SK-N-SH (cell line): ENCODE results near the gene EDIL3. TPM values are rescaled to one million over a fixed set of nuclear protein-coding genes. Genes with fewer than 3 reads are reported as not detected.

ENCODE experiments used
- CTCF ChIA-PET: fragments of 300-600, 350-600 bp; formaldehyde crosslinking; extraction: SDS; loops from one replicate; lab custom pipeline; 2021; lab: Yijun Ruan, JAX
- POLR2A ChIA-PET: fragments of 350-600 bp; sonication (Branson Sonifier 250); formaldehyde crosslinking; extraction: SDS; loops from one replicate; lab custom pipeline; 2020; ENCODE audit warnings: antibody characterized with exemption, inconsistent platforms; lab: Yijun Ruan, JAX
- DNase-seq: peaks from one replicate; pipeline ENCODE4 v3.0.0; 2012
- H2AFZ ChIP-seq: fragments of 200-600 bp; sonication (generic); 2 replicates; pipeline ENCODE4 v1.8.1; 2016; ENCODE audit warnings: antibody characterized with exemption, mild to moderate bottlenecking, low read depth
- H3F3A ChIP-seq: fragments of 200-600 bp; sonication (generic); replicated peaks from 2 replicates; pipeline ENCODE3; 2016; ENCODE audit warnings: antibody characterized with exemption, mild to moderate bottlenecking; ENCODE audit not compliant: insufficient read depth
- H3K27ac ChIP-seq, 2 experiments: fragments of 200-500 bp in 1 of 2; fragments of 200-600 bp in 1 of 2; sonication (Bioruptor generic) in 1 of 2; sonication (generic), shearing (Covaris generic) in 1 of 2; 2 replicates each; pipeline versions ENCODE4 v1.5.1 to v1.6.1; 2014 to 2016; ENCODE audit warnings: low read depth in 2 of 2, inconsistent platforms in 1 of 2, low read length in 1 of 2, mild to moderate bottlenecking in 1 of 2, mixed read lengths in 1 of 2
- H3K27me3 ChIP-seq: fragments of 200-600 bp; sonication (generic), shearing (Covaris generic); 2 replicates; pipeline ENCODE4 v1.6.1; 2016; ENCODE audit warnings: mixed run types; ENCODE audit not compliant: insufficient read depth
- H3K36me3 ChIP-seq, 2 experiments: fragments of 200-500 bp in 1 of 2; fragments of 200-600 bp in 1 of 2; sonication (Bioruptor generic) in 1 of 2; sonication (generic) in 1 of 2; replicated peaks in 1 of 2; 2 replicates each; pipeline versions ENCODE3 to v1.5.1; 2014 to 2016; ENCODE audit warnings: low read length in 1 of 2, mild to moderate bottlenecking in 1 of 2; ENCODE audit not compliant: insufficient read depth in 2 of 2, control insufficient read depth in 1 of 2
- H3K4me1 ChIP-seq, 2 experiments: fragments of 200-500 bp in 1 of 2; fragments of 200-600 bp in 1 of 2; sonication (Bioruptor generic) in 1 of 2; sonication (generic), shearing (Covaris generic) in 1 of 2; 2 replicates each; pipeline versions ENCODE4 v1.5.1 to v1.6.1; 2014 to 2016; ENCODE audit warnings: low read depth in 1 of 2, low read length in 1 of 2, mixed run types in 1 of 2; ENCODE audit not compliant: insufficient read depth in 2 of 2, control insufficient read depth in 1 of 2
- H3K4me2 ChIP-seq: fragments of 200-600 bp; sonication (generic), shearing (Covaris generic); 2 replicates; pipeline ENCODE4 v1.6.1; 2017; ENCODE audit warnings: mixed run types
- H3K4me3 ChIP-seq, 2 experiments: fragments of 200-500 bp in 1 of 2; fragments of 200-600 bp in 1 of 2; sonication (Bioruptor generic) in 1 of 2; sonication (generic), shearing (Covaris generic) in 1 of 2; 2 replicates each; pipeline versions ENCODE4 v1.5.1 to v1.8.1; 2014 to 2016; ENCODE audit warnings: low read depth in 2 of 2, inconsistent platforms in 1 of 2, low read length in 1 of 2, mild to moderate bottlenecking in 1 of 2, mixed read lengths in 1 of 2, moderate library complexity in 1 of 2
- H3K79me2 ChIP-seq: fragments of 200-600 bp; sonication (generic); 2 replicates; pipeline ENCODE4 v1.8.1; 2017; ENCODE audit warnings: mild to moderate bottlenecking; ENCODE audit not compliant: insufficient read depth
- H3K9ac ChIP-seq: fragments of 200-600 bp; sonication (generic); 2 replicates; pipeline ENCODE4 v1.6.1; 2017; ENCODE audit warnings: mixed run types
- H3K9me2 ChIP-seq: fragments of 200-600 bp; sonication (generic); 2 replicates; pipeline ENCODE4 v1.6.1; 2017; ENCODE audit warnings: mixed run types
- H3K9me3 ChIP-seq: fragments of 200-600 bp; sonication (generic); 2 replicates; pipeline ENCODE4 v1.6.1; 2017; ENCODE audit warnings: mixed run types, mild to moderate bottlenecking, moderate library complexity
- H4K20me1 ChIP-seq: fragments of 200-600 bp; sonication (generic); 2 replicates; pipeline ENCODE4 v1.6.1; 2017; ENCODE audit warnings: mild to moderate bottlenecking, mixed run types; ENCODE audit not compliant: insufficient read depth
- CHD2 ChIP-seq: fragments of 150-350 bp; IDR thresholded peaks from 2 replicates; pipeline ENCODE4 v1.6.1; 2018; ENCODE audit warnings: low read length; ENCODE audit not compliant: partially characterized antibody
- FOXJ3 ChIP-seq: sonication (generic); formaldehyde crosslinking; IDR thresholded peaks from 2 replicates; pipeline ENCODE4 v1.5.1; 2020; ENCODE audit warnings: mild to moderate bottlenecking, missing genetic modification reagents
- FOXM1 ChIP-seq: IDR thresholded peaks from 2 replicates; pipeline ENCODE4 v1.4.0; 2012; ENCODE audit warnings: low read depth, mild to moderate bottlenecking
- GABPA ChIP-seq: IDR thresholded peaks from 2 replicates; pipeline ENCODE4 v1.4.0; 2012; ENCODE audit warnings: low read depth, mild to moderate bottlenecking
- JUND ChIP-seq: IDR thresholded peaks from 2 replicates; pipeline ENCODE4 v1.4.0; 2012
- MAX ChIP-seq: IDR thresholded peaks from 2 replicates; pipeline ENCODE4 v1.4.0; 2012; ENCODE audit warnings: low read depth
- NRF1 ChIP-seq: IDR thresholded peaks from 2 replicates; pipeline ENCODE4 v1.6.1; 2012; ENCODE audit warnings: low read depth, mild to moderate bottlenecking, low read length
- RAD21 ChIP-seq: IDR thresholded peaks from 2 replicates; pipeline ENCODE4 v1.6.1; 2012; ENCODE audit warnings: mild to moderate bottlenecking, low read length
- SMC3 ChIP-seq: IDR thresholded peaks from 2 replicates; pipeline ENCODE4 v1.6.1; 2012; ENCODE audit warnings: low read depth, low read length, improper control_type of control experiment
- TAF1 ChIP-seq: IDR thresholded peaks from 2 replicates; pipeline ENCODE4 v1.6.1; 2012; ENCODE audit warnings: low read depth, mild to moderate bottlenecking, low read length, moderate library complexity, borderline replicate concordance
- TCF12 ChIP-seq: IDR thresholded peaks from 2 replicates; pipeline ENCODE4 v1.4.0; 2012
- USF2 ChIP-seq: fragments of 150-350 bp; IDR thresholded peaks from 2 replicates; pipeline ENCODE4 v1.6.1; 2017; ENCODE audit warnings: antibody characterized with exemption, low read length, low read depth, borderline replicate concordance
- WGBS: methylation state at CpG from one replicate; pipeline ENCODE4 v1.1.6; 2017; ENCODE audit warnings: low lambda C conversion rate; 5-methylcytosine and 5-hydroxymethylcytosine counted together
- polyA plus RNA-seq, 3 experiments: library from polyadenylated mRNA; depleted of rRNA; stranded (reverse); fragments of >200 nt; gene quantifications; 2 replicates each; pipeline ENCODE4 v1.2.3, GENCODE V29; 2012
- TF ChIP-seq, protein P1 (sequence below): IDR thresholded peaks from 2 replicates; pipeline ENCODE4; 2012

Gene EDIL3
- polyA plus RNA-seq, 1 of the 3 experiments (the other 2 are of a cell fraction) = 51.5 TPM

DNA sequence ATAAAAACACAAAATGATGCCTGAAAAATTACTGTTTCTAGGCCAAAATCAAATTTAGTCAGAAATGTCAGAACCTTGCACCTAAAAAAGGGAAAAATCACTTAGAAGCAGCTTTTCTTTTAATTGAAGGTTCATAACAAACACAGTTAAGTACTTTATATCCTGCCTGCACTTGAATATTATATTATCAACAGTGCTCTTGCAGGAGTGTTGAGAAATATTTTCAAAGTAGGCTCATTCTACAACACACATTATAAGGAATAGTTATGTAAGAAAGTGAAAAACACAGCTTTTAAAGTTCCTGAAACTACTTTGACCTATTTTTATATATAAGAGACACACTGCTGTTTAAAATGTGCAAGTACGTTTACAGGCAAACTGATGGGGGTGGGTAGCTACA is 8.3 kb downstream of the EDIL3 start:
- POLR2A ChIA-PET = no interaction called here
- H3K36me3 ChIP-seq = peaks cover 0 to 9% of the 10 kb centered on the region in 2 experiments
- no peak for DNase-seq
- H4K20me1 ChIP-seq = no peaks in the 10 kb centered on the region
- no peak overlapping the region for H2AFZ ChIP-seq
- H3F3A ChIP-seq = peaks cover 48% of the 10 kb centered on the region
- H3K9ac ChIP-seq = peak overlapping the region; percentile 2; the same call in 1 of the 2 replicates
- TF ChIP-seq FOXM1 (no peak), TAF1 (no peak), CHD2 (no peak), NRF1 (no peak), TCF12 (no peak), USF2 (no peak), RAD21 (no peak), SMC3 (no peak)
- TF ChIP-seq, all 33 proteins: peak for 0
- no peak overlapping the region for H3K4me3 ChIP-seq
- CTCF ChIA-PET = interaction anchor here (1.3 kb wide), 1 partner anchor 449 kb away, joined by 4 read pairs; no protein-coding TSS in a partner anchor
- H3K27me3 ChIP-seq = no peaks in the 10 kb centered on the region
- H3K9me2 ChIP-seq = no peaks in the 10 kb centered on the region
- 92% methylated on average over 1 of the region's 1 CpG for WGBS
- peaks cover 0 to 17% of the 10 kb centered on the region in 2 experiments; a peak in 3 of 4 replicates for H3K4me1 ChIP-seq
- H3K79me2 ChIP-seq = peaks cover 83% of the 10 kb centered on the region
- H3K4me2 ChIP-seq = no peak overlapping the region
- no peaks in the 10 kb centered on the region for H3K9me3 ChIP-seq
- H3K27ac ChIP-seq = peak overlapping the region in 1 of 2 experiments; percentile 16; a peak in 1 of 4 replicates

DNA sequence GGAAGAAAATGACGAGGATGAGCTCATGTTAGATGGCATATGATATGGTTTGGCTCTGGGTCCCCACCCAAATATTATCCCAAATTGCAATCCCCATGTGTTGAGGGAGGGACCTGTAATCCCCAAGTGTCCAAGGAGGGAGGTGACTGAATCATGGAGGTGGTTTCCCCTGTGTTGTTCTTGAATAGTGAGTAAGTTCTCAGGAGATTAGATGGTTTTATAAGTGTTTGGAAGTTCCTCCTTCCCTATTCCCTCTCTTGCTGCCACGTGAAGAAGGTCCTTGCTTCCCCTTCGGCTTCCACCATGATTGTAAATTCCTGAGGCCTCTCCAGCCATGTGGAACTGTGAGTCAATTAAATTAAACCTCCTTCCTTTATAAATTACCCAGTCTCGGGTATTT is 10.1 kb downstream of the EDIL3 start:
- no peak overlapping the region for H3K4me3 ChIP-seq
- H3F3A ChIP-seq = peaks cover 40% of the 10 kb centered on the region
- H3K79me2 ChIP-seq = peaks cover 79% of the 10 kb centered on the region
- H3K9ac ChIP-seq = no peak overlapping the region
- no peak overlapping the region for H2AFZ ChIP-seq
- CTCF ChIA-PET = no interaction called here
- H3K9me2 ChIP-seq = no peaks in the 10 kb centered on the region
- H3K9me3 ChIP-seq = no peaks in the 10 kb centered on the region
- H4K20me1 ChIP-seq = no peaks in the 10 kb centered on the region
- 77% methylated on average over 4 of the region's 4 CpGs for WGBS
- H3K4me2 ChIP-seq = no peak overlapping the region
- H3K27me3 ChIP-seq = no peaks in the 10 kb centered on the region
- H3K27ac ChIP-seq = no peak overlapping the region
- TF ChIP-seq FOXJ3 (CRISPR knock-in tag) (no peak), JUND (no peak), GABPA (no peak), NRF1 (no peak), MAX (no peak)
- TF ChIP-seq, protein P1, sequence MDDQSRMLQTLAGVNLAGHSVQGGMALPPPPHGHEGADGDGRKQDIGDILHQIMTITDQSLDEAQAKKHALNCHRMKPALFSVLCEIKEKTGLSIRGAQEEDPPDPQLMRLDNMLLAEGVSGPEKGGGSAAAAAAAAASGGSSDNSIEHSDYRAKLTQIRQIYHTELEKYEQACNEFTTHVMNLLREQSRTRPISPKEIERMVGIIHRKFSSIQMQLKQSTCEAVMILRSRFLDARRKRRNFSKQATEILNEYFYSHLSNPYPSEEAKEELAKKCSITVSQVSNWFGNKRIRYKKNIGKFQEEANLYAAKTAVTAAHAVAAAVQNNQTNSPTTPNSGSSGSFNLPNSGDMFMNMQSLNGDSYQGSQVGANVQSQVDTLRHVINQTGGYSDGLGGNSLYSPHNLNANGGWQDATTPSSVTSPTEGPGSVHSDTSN = no peak
- POLR2A ChIA-PET = no interaction called here
- DNase-seq = no peak
- H3K4me1 ChIP-seq = peaks cover 0 to 13% of the 10 kb centered on the region in 2 experiments; a peak in 2 of 4 replicates
- peaks cover 0 to 13% of the 10 kb centered on the region in 2 experiments for H3K36me3 ChIP-seq
